ENCODE measurements around the gene AADACL4. TPM values are rescaled to one million over a fixed set of nuclear protein-coding genes. Genes with fewer than 3 reads are reported as not detected.

AADACL4 gene
- polyA plus RNA-seq, 1 donor (not counting 4 experiments of a cell fraction or from before 2014, with no cell fraction given) = not detected

DNA sequence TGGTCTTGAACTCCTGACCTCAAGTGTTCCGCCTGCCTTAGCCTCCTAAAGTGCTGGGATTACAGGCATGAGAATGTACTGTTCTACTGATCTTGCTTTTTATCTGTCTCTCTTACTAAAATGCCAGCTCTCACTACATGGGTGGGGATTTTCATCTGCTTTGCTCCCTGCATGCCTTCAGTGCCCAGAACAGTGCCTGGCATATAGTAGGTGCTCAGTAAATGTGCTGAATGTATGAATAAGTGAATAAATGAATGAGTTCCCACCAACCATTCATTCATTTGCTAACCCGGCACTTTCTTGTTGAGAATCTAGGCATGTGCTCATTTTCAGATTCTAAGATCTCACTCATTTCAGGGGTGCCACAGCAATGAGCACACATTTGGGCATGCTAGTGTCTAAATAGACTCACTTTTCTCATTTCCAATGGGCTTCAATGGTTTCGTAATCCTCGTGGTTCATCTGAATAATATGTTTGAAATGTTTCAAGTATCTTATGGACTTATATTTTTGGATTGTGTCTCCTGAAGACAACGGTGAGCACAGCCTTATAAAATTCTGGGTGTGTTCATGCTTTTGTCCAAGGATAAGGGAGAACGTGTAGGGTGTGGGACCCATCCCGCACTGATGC is 33.5 kb upstream of the AADACL4 start:
- Histone ChIP-seq H3K79me2 (ENCODE audit: control insufficient read depth, insufficient read depth, low read length) (peaks cover 9% of the 10 kb centered on the region), H3K4me2 (ENCODE audit: control insufficient read depth, extremely low read depth, insufficient read depth, low read depth, low read length) (peak overlapping the region; percentile 12), H2AFZ (ENCODE audit: control insufficient read depth, low read length) (no peak overlapping the region), H3K27me3 (ENCODE audit: control insufficient read depth, extremely low read depth, insufficient read depth, low read length) (no peaks in the 10 kb centered on the region), H3K36me3 (ENCODE audit: control insufficient read depth in 2 of 2, extremely low read depth in 1 of 2, insufficient read depth in 2 of 2, low read length in 2 of 2) (peaks cover 0 to 1% of the 10 kb centered on the region in 2 experiments), H3K9me3 (ENCODE audit: control insufficient read depth, low read depth, low read length) (no peaks in the 10 kb centered on the region), H3K27ac (ENCODE audit: control insufficient read depth, insufficient read depth, low read length) (no peak overlapping the region), H4K20me1 (ENCODE audit: control insufficient read depth, extremely low read depth, insufficient read depth, low read length) (no peaks in the 10 kb centered on the region), H3K9me1 (ENCODE audit: control insufficient read depth, extremely low read depth, insufficient read depth, low read length) (no peaks in the 10 kb centered on the region), H3K4me1 (ENCODE audit: control insufficient read depth, extremely low read depth, insufficient read depth, low read length) (peaks cover 18% of the 10 kb centered on the region), H3K9ac (ENCODE audit: control insufficient read depth, extremely low read depth, insufficient read depth, low read length) (no peak overlapping the region), H3K4me3 (ENCODE audit: control insufficient read depth in 2 of 3, extremely low read depth in 1 of 3, insufficient read depth in 2 of 3, low read depth in 1 of 3, low read length in 3 of 3) (no peak overlapping the region)
- dilution Hi-C loops (cut with MboI; ENCODE audit: extremely low pct_ligation_motif_present, low sequenced_read_pairs) = no loop called here
- no peak for FAIRE-seq
- no peak for TF ChIP-seq EZH2 (IDR thresholded peaks at IDR 0.05; ENCODE audit: low read length)
- TF ChIP-seq, protein P1, sequence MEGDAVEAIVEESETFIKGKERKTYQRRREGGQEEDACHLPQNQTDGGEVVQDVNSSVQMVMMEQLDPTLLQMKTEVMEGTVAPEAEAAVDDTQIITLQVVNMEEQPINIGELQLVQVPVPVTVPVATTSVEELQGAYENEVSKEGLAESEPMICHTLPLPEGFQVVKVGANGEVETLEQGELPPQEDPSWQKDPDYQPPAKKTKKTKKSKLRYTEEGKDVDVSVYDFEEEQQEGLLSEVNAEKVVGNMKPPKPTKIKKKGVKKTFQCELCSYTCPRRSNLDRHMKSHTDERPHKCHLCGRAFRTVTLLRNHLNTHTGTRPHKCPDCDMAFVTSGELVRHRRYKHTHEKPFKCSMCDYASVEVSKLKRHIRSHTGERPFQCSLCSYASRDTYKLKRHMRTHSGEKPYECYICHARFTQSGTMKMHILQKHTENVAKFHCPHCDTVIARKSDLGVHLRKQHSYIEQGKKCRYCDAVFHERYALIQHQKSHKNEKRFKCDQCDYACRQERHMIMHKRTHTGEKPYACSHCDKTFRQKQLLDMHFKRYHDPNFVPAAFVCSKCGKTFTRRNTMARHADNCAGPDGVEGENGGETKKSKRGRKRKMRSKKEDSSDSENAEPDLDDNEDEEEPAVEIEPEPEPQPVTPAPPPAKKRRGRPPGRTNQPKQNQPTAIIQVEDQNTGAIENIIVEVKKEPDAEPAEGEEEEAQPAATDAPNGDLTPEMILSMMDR (optimal IDR thresholded peaks at IDR 0.05 in 1 of 3, IDR thresholded peaks at IDR 0.05 in 1 of 3, conservative IDR thresholded peaks at IDR 0.05 in 1 of 3; ENCODE audit: extremely low read depth in 1 of 3, insufficient read depth in 2 of 3, low read length in 3 of 3) = no peak
- no peak for DNase-seq (ENCODE audit: low read depth, low spot score)

DNA sequence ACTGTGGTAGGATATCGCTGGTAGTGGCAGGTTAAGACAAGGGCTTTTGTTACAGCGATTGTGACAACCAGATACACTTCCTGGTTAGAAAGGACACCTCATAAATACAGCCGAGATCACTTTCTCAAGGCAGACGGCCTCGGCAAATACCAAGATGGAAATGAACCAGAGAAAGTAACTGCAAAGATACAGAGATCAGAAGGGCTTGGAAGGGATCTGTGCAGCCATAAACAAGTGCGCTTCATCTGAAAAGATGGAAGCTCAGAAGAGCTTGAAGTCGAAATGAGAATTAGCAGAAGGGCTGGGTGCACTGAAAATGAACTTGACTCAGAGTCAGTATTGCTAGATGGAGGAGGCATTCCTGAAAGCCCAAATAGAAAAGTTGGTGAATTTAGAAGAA is 32.9 kb upstream of the AADACL4 start:
- FAIRE-seq (no peak), DNase-seq (ENCODE audit: low read depth, low spot score) (no peak)
- Histone ChIP-seq H3K4me3 (ENCODE audit: control insufficient read depth in 2 of 3, extremely low read depth in 1 of 3, insufficient read depth in 2 of 3, low read depth in 1 of 3, low read length in 3 of 3) (no peak overlapping the region), H3K9me3 (ENCODE audit: control insufficient read depth, low read depth, low read length) (no peaks in the 10 kb centered on the region), H3K27ac (ENCODE audit: control insufficient read depth, insufficient read depth, low read length) (no peak overlapping the region), H3K79me2 (ENCODE audit: control insufficient read depth, insufficient read depth, low read length) (peaks cover 14% of the 10 kb centered on the region), H4K20me1 (ENCODE audit: control insufficient read depth, extremely low read depth, insufficient read depth, low read length) (no peaks in the 10 kb centered on the region), H3K4me2 (ENCODE audit: control insufficient read depth, extremely low read depth, insufficient read depth, low read depth, low read length) (peak overlapping the region; percentile 12), H2AFZ (ENCODE audit: control insufficient read depth, low read length) (no peak overlapping the region), H3K9me1 (ENCODE audit: control insufficient read depth, extremely low read depth, insufficient read depth, low read length) (no peaks in the 10 kb centered on the region), H3K4me1 (ENCODE audit: control insufficient read depth, extremely low read depth, insufficient read depth, low read length) (peaks cover 23% of the 10 kb centered on the region), H3K27me3 (ENCODE audit: control insufficient read depth, extremely low read depth, insufficient read depth, low read length) (no peaks in the 10 kb centered on the region), H3K9ac (ENCODE audit: control insufficient read depth, extremely low read depth, insufficient read depth, low read length) (no peak overlapping the region), H3K36me3 (ENCODE audit: control insufficient read depth in 2 of 2, extremely low read depth in 1 of 2, insufficient read depth in 2 of 2, low read length in 2 of 2) (peaks cover 0 to 1% of the 10 kb centered on the region in 2 experiments)
- TF ChIP-seq EZH2 (IDR thresholded peaks at IDR 0.05; ENCODE audit: low read length) = no peak
- TF ChIP-seq, protein P1 (optimal IDR thresholded peaks at IDR 0.05 in 1 of 3, IDR thresholded peaks at IDR 0.05 in 1 of 3, conservative IDR thresholded peaks at IDR 0.05 in 1 of 3; ENCODE audit: extremely low read depth in 1 of 3, insufficient read depth in 2 of 3, low read length in 3 of 3) = no peak
- dilution Hi-C loops (cut with MboI; ENCODE audit: extremely low pct_ligation_motif_present, low sequenced_read_pairs) = no loop called here

Measured in keratinocyte (primary cell).